Naive thymus-derived CD8-positive, alpha-beta T cell (primary cell): ENCODE results near the gene UPF2. TPM values are rescaled to one million over a fixed set of nuclear protein-coding genes. Genes with fewer than 3 reads are reported as not detected.
A peak's percentile ranks its signal among the peaks of the same experiment; 100 is the strongest.
"Not testable (repeated sequence)": the region's sequence is repeated elsewhere in the genome, so short reads cannot be mapped to it uniquely, and the experiment has no call there.

ENCODE experiments used
- ATAC-seq, 2 donors: fragments of 150-1000 bp; cut with Tn5 transposase in 1 of 2; sonication (Bioruptor Pico), chemical (Tn5 transposase) in 1 of 2; 1 replicate in 1 of 2; 2 replicates in 1 of 2; pipeline ENCODE4 v1.10.0; 2021; ENCODE audit warnings: mild to moderate bottlenecking in 2 of 2, moderate library complexity in 2 of 2
- POLR2A ChIA-PET: fragments of 350-600 bp; sonication (Branson Sonifier 250); formaldehyde crosslinking; loops from one replicate; lab custom pipeline; 2021; ENCODE audit warnings: antibody characterized with exemption; lab: Charles Lee
- DNase-seq, 10 donors: peaks; one replicate each; pipeline versions ENCODE4 v3.0.0 to v3.0.0-alpha.2; 2020 to 2022
- H3K27ac Mint-ChIP-seq, 10 donors: one replicate each; pipeline ENCODE4 v1.8.0; 2020 to 2022; ENCODE audit warnings: mild to moderate bottlenecking in 10 of 10, mixed read lengths in 10 of 10, moderate library complexity in 4 of 10, inconsistent platforms in 1 of 10
- H3K27me3 Mint-ChIP-seq, 5 donors: one replicate each; pipeline ENCODE4 v1.8.0; 2021 to 2022; ENCODE audit warnings: mixed read lengths in 5 of 5
- H3K36me3 Mint-ChIP-seq, 3 donors: one replicate each; pipeline ENCODE4 v1.8.0; 2020 to 2022; ENCODE audit warnings: mixed read lengths in 3 of 3, mild to moderate bottlenecking in 2 of 3, inconsistent platforms in 1 of 3
- H3K4me1 Mint-ChIP-seq, 4 donors: one replicate each; pipeline ENCODE4 v1.8.0; 2021 to 2022; ENCODE audit warnings: mixed read lengths in 4 of 4
- H3K4me3 Mint-ChIP-seq, 10 donors: one replicate each; pipeline ENCODE4 v1.8.0; 2020 to 2022; ENCODE audit warnings: mild to moderate bottlenecking in 10 of 10, mixed read lengths in 10 of 10, moderate library complexity in 6 of 10, inconsistent platforms in 1 of 10
- H3K9me3 Mint-ChIP-seq, 9 donors: one replicate each; pipeline ENCODE4 v1.8.0; 2020 to 2022; ENCODE audit warnings: mixed read lengths in 9 of 9, mild to moderate bottlenecking in 3 of 9, inconsistent platforms in 1 of 9, moderate library complexity in 1 of 9
- polyA plus RNA-seq, 3 donors: library from polyadenylated mRNA; unstranded; fragments of 300-500 nt; fragmentation: Illumina TruSeq; gene quantifications; one replicate each; pipeline ENCODE4 v1.2.3, GENCODE V29; 2021
- total RNA-seq, 8 experiments: library from RNA in 2 of 8; stranded (reverse) in 2 of 8; gene quantifications; one replicate each; pipeline ENCODE4 v1.2.3 and lab custom pipeline; 2021 to 2026

The UPF2 gene
- total and polyA plus RNA-seq, 5 experiments from 2014 or later: 10.9 to 37.4 (median 14.4) TPM

GRCh38 chr10:12036073-12036655 lies 6.4 kb downstream of the UPF2 start:
- no peaks in the 10 kb centered on the region for H3K9me3 Mint-ChIP-seq
- no peak for DNase-seq
- ATAC-seq: no peak
- POLR2A ChIA-PET: no interaction called here
- no peak overlapping the region for H3K27ac Mint-ChIP-seq
- H3K27me3 Mint-ChIP-seq: no peaks in the 10 kb centered on the region
- H3K4me1 Mint-ChIP-seq: peaks cover 11 to 52% (median 37%) of the 10 kb centered on the region in 4 donors
- H3K36me3 Mint-ChIP-seq: peaks cover 6 to 55% (median 20%) of the 10 kb centered on the region in 3 donors
- no peak overlapping the region for H3K4me3 Mint-ChIP-seq

- H3K4me1 Mint-ChIP-seq: peaks cover 15 to 40% (median 33%) of the 10 kb centered on the region in 4 donors
- H3K27me3 Mint-ChIP-seq: no peaks in the 10 kb centered on the region
- peak overlapping the region in 1 of 10 donors; percentile 18 for H3K4me3 Mint-ChIP-seq
- H3K27ac Mint-ChIP-seq: peak overlapping the region in 3 of 10 donors; percentile 6 to 24 (median 8)
- POLR2A ChIA-PET: interaction anchor here (2.6 kb wide), 1 partner anchor 11 kb away, joined by 10 read pairs; the partner anchor contains the start of gene UPF2
- no peak for DNase-seq
- H3K36me3 Mint-ChIP-seq: peaks cover 17 to 86% (median 43%) of the 10 kb centered on the region in 3 donors
- no peaks in the 10 kb centered on the region for H3K9me3 Mint-ChIP-seq
- no peak for ATAC-seq
Observed at GRCh38 chr10:12031404-12031803, 11.2 kb downstream of the UPF2 start.

GRCh38 chr10:12027539-12027938 lies 15.1 kb downstream of the UPF2 start:
- Mint-ChIP-seq H3K4me3 (no peak overlapping the region), H3K4me1 (peaks cover 10 to 50% (median 38%) of the 10 kb centered on the region in 4 donors), H3K27me3 (no peaks in the 10 kb centered on the region), H3K27ac (peak overlapping the region in 2 of 10 donors; percentile 19 to 47), H3K36me3 (peaks cover 11 to 69% (median 34%) of the 10 kb centered on the region in 3 donors), H3K9me3 (no peaks in the 10 kb centered on the region)
- ATAC-seq (no peak), DNase-seq (no peak)
- POLR2A ChIA-PET: no interaction called here

GRCh38 chr10:12025591-12025990 lies 17.0 kb downstream of the UPF2 start:
- Mint-ChIP-seq H3K4me3 (no peak overlapping the region), H3K27ac (peak overlapping the region in 2 of 10 donors; percentile 24 to 83), H3K27me3 (no peaks in the 10 kb centered on the region), H3K4me1 (peaks cover 12 to 54% (median 45%) of the 10 kb centered on the region in 4 donors), H3K9me3 (no peaks in the 10 kb centered on the region), H3K36me3 (peaks cover 11 to 63% (median 24%) of the 10 kb centered on the region in 3 donors)
- POLR2A ChIA-PET: interaction anchor here (0.6 kb wide), 1 partner anchor 331 kb away, joined by 4 read pairs; no protein-coding TSS in a partner anchor
- DNase-seq: no peak
- no peak for ATAC-seq

- Mint-ChIP-seq H3K9me3 (no peaks in the 10 kb centered on the region), H3K4me1 (peaks cover 10 to 53% (median 39%) of the 10 kb centered on the region in 4 donors), H3K27me3 (no peaks in the 10 kb centered on the region), H3K27ac (peak overlapping the region in 7 of 10 donors; percentile 7 to 65 (median 43)), H3K36me3 (peaks cover 5 to 36% (median 8%) of the 10 kb centered on the region in 3 donors), H3K4me3 (peak overlapping the region in 8 of 10 donors; percentile 12 to 57 (median 46))
- DNase-seq (peak in 1 of 10 donors; percentile 2), ATAC-seq (no peak)
- POLR2A ChIA-PET: no interaction called here
Observed at GRCh38 chr10:12022580-12023257, 19.9 kb downstream of the UPF2 start.

- POLR2A ChIA-PET: no interaction called here
- H3K9me3 Mint-ChIP-seq: no peaks in the 10 kb centered on the region
- H3K27ac Mint-ChIP-seq: peak overlapping the region in 3 of 10 donors; percentile 11 to 42 (median 14)
- DNase-seq: no peak
- peaks cover 0 to 26% (median 0%) of the 10 kb centered on the region in 3 donors for H3K36me3 Mint-ChIP-seq
- no peaks in the 10 kb centered on the region for H3K27me3 Mint-ChIP-seq
- peaks cover 6 to 41% (median 26%) of the 10 kb centered on the region in 4 donors for H3K4me1 Mint-ChIP-seq
- no peak overlapping the region for H3K4me3 Mint-ChIP-seq
- no peak for ATAC-seq
Observed at GRCh38 chr10:12020574-12020973, 22.0 kb downstream of the UPF2 start.

- H3K36me3 Mint-ChIP-seq: peaks cover 0 to 31% (median 0%) of the 10 kb centered on the region in 3 donors
- no peaks in the 10 kb centered on the region for H3K9me3 Mint-ChIP-seq
- H3K27me3 Mint-ChIP-seq: no peaks in the 10 kb centered on the region
- peak overlapping the region in 2 of 10 donors; percentile 22 to 57 for H3K27ac Mint-ChIP-seq
- no peak overlapping the region for H3K4me3 Mint-ChIP-seq
- POLR2A ChIA-PET: no interaction called here
- DNase-seq (no peak), ATAC-seq (no peak)
- H3K4me1 Mint-ChIP-seq: peaks cover 9 to 43% (median 26%) of the 10 kb centered on the region in 4 donors
Observed at GRCh38 chr10:12019283-12019971, 23.2 kb downstream of the UPF2 start.

GRCh38 chr10:12018438-12019282 lies 23.9 kb downstream of the UPF2 start:
- H3K9me3 Mint-ChIP-seq: no peaks in the 10 kb centered on the region
- ATAC-seq: no peak
- no peaks in the 10 kb centered on the region for H3K27me3 Mint-ChIP-seq
- peaks cover 9 to 39% (median 24%) of the 10 kb centered on the region in 4 donors for H3K4me1 Mint-ChIP-seq
- POLR2A ChIA-PET: no interaction called here
- DNase-seq: no peak
- peak overlapping the region in 2 of 10 donors; percentile 48 to 57 for H3K27ac Mint-ChIP-seq
- peak overlapping the region in 1 of 10 donors; percentile 38 for H3K4me3 Mint-ChIP-seq
- H3K36me3 Mint-ChIP-seq: peaks cover 0 to 32% (median 4%) of the 10 kb centered on the region in 3 donors

GRCh38 chr10:12013926-12014325 lies 28.7 kb downstream of the UPF2 start:
- H3K4me1 Mint-ChIP-seq: peaks cover 7 to 14% (median 12%) of the 10 kb centered on the region in 4 donors
- DNase-seq (no peak), ATAC-seq (no peak)
- H3K9me3 Mint-ChIP-seq: peaks cover 0 to 10% (median 6%) of the 10 kb centered on the region in 9 donors
- POLR2A ChIA-PET: interaction anchor here (0.6 kb wide), 1 partner anchor 19 kb away, joined by 3 read pairs; no protein-coding TSS in a partner anchor
- no peaks in the 10 kb centered on the region for H3K27me3 Mint-ChIP-seq
- H3K4me3 Mint-ChIP-seq: no peak overlapping the region
- peaks cover 16 to 58% (median 35%) of the 10 kb centered on the region in 3 donors for H3K36me3 Mint-ChIP-seq
- H3K27ac Mint-ChIP-seq: peak overlapping the region in 1 of 10 donors; percentile 48

GRCh38 chr10:12013391-12013790 lies 29.2 kb downstream of the UPF2 start:
- H3K9me3 Mint-ChIP-seq: peaks cover 0 to 10% (median 6%) of the 10 kb centered on the region in 9 donors
- POLR2A ChIA-PET, ATAC-seq, DNase-seq, H3K4me3 Mint-ChIP-seq, H3K27me3 Mint-ChIP-seq, H3K27ac Mint-ChIP-seq: not testable (repeated sequence)
- peaks cover 16 to 62% (median 38%) of the 10 kb centered on the region in 3 donors for H3K36me3 Mint-ChIP-seq
- H3K4me1 Mint-ChIP-seq: peaks cover 8 to 14% (median 11%) of the 10 kb centered on the region in 4 donors

- H3K27me3 Mint-ChIP-seq: no peaks in the 10 kb centered on the region
- no peak overlapping the region for H3K4me3 Mint-ChIP-seq
- H3K27ac Mint-ChIP-seq: no peak overlapping the region
Observed at GRCh38 chr10:12010353-12010752, 32.3 kb downstream of the UPF2 start.

More at GRCh38 chr10:12010353-12010752, 32.3 kb downstream of the UPF2 start:
- peaks cover 16 to 75% (median 39%) of the 10 kb centered on the region in 3 donors for H3K36me3 Mint-ChIP-seq
- POLR2A ChIA-PET: no interaction called here
- H3K4me1 Mint-ChIP-seq: peaks cover 3 to 5% (median 4%) of the 10 kb centered on the region in 4 donors
- DNase-seq (no peak), ATAC-seq (no peak)
- peaks cover 0 to 10% (median 6%) of the 10 kb centered on the region in 9 donors for H3K9me3 Mint-ChIP-seq
